ENCODE measurements around the gene PTPN2.
"Not testable (repeated sequence)": the region's sequence is repeated elsewhere in the genome, so short reads cannot be mapped to it uniquely, and the experiment has no call there.

Gene PTPN2

GRCh38 chr18:12765126-12765525 lies 118.9 kb downstream of the PTPN2 start:
- no peak for TF ChIP-seq CTCF (IDR thresholded peaks at IDR 0.05; ENCODE audit: low read depth, low read length, missing control alignments)

GRCh38 chr18:12758566-12758965 lies 125.5 kb downstream of the PTPN2 start:
- DNase-seq (ENCODE audit: low read depth); H3K4me3 ChIP-seq (ENCODE audit: low read depth, low read length): not testable (repeated sequence)

More at GRCh38 chr18:12765126-12765525, 118.9 kb downstream of the PTPN2 start:
- no peak overlapping the region for H3K4me3 ChIP-seq (ENCODE audit: low read depth, low read length)
- DNase-seq (ENCODE audit: low read depth) = no peak

- not testable (repeated sequence) for H3K4me3 ChIP-seq (ENCODE audit: low read depth, low read length); DNase-seq (ENCODE audit: low read depth)
Measured at GRCh38 chr18:12756619-12757239, 127.3 kb downstream of the PTPN2 start.

GRCh38 chr18:12755606-12756005 lies 128.4 kb downstream of the PTPN2 start:
- not testable (repeated sequence) for H3K4me3 ChIP-seq (ENCODE audit: low read depth, low read length); DNase-seq (ENCODE audit: low read depth)

- DNase-seq (ENCODE audit: low read depth) = no peak
- H3K4me3 ChIP-seq (ENCODE audit: low read depth, low read length) = no peak overlapping the region
- no peak for TF ChIP-seq CTCF (IDR thresholded peaks at IDR 0.05; ENCODE audit: low read depth, low read length, missing control alignments)
Measured at GRCh38 chr18:12754511-12754910, 129.5 kb downstream of the PTPN2 start.

GRCh38 chr18:12751891-12752290 lies 132.1 kb downstream of the PTPN2 start:
- no peak overlapping the region for H3K4me3 ChIP-seq (ENCODE audit: low read depth, low read length)

GRCh38 chr18:12751503-12751884 lies 132.5 kb downstream of the PTPN2 start:
- H3K4me3 ChIP-seq (ENCODE audit: low read depth, low read length) = no peak overlapping the region
- DNase-seq (ENCODE audit: low read depth) = no peak
- no peak for TF ChIP-seq CTCF (IDR thresholded peaks at IDR 0.05; ENCODE audit: low read depth, low read length, missing control alignments)

More at GRCh38 chr18:12751891-12752290, 132.1 kb downstream of the PTPN2 start:
- no peak for TF ChIP-seq CTCF (IDR thresholded peaks at IDR 0.05; ENCODE audit: low read depth, low read length, missing control alignments)
- DNase-seq (ENCODE audit: low read depth) = no peak

GRCh38 chr18:12750715-12751502 lies 133.1 kb downstream of the PTPN2 start:
- TF ChIP-seq CTCF (IDR thresholded peaks at IDR 0.05; ENCODE audit: low read depth, low read length, missing control alignments) = no peak
- no peak overlapping the region for H3K4me3 ChIP-seq (ENCODE audit: low read depth, low read length)
- DNase-seq (ENCODE audit: low read depth) = no peak

Data from GM12864 (cell line).